Heart left ventricle (tissue), 16 donors: ENCODE data around the gene DHX57. TPM values are rescaled to one million over a fixed set of nuclear protein-coding genes. Genes with fewer than 3 reads are reported as not detected.

Experiments used
- ATAC-seq, 4 donors: fragments of 200-7000 bp; cut with Tn5 transposase; one replicate each; pipeline ENCODE4 v1.9.1; 2020 to 2022; ENCODE audit warnings: moderate library complexity in 4 of 4, mild to moderate bottlenecking in 3 of 4, moderate number of reproducible peaks in 1 of 4
- DNase-seq, 5 donors: peaks; one replicate each; pipeline ENCODE4 v3.0.0-alpha.2; 2020
- H3K27ac ChIP-seq, 12 donors: fragments of 200-600 bp; sonication (generic) in 4 of 12; one replicate each; pipeline versions ENCODE4 v1.5.0 to v1.8.0; 2016 to 2022; ENCODE audit warnings: mild to moderate bottlenecking in 2 of 12
- H3K27me3 ChIP-seq, 9 donors: fragments of 200-600 bp; sonication (generic) in 2 of 9; one replicate each; pipeline versions ENCODE4 v1.5.1 to v1.8.0; 2016 to 2022; ENCODE audit warnings: mild to moderate bottlenecking in 3 of 9
- H3K36me3 ChIP-seq, 9 donors: fragments of 200-600 bp; sonication (generic) in 2 of 9; one replicate each; pipeline versions ENCODE4 v1.5.0 to v1.8.0; 2018 to 2022; ENCODE audit warnings: mild to moderate bottlenecking in 2 of 9
- H3K4me1 ChIP-seq, 12 donors: fragments of 200-600 bp; sonication (generic) in 4 of 12; one replicate each; pipeline versions ENCODE4 v1.5.0 to v1.8.0; 2016 to 2022; ENCODE audit warnings: mild to moderate bottlenecking in 3 of 12
- H3K4me3 ChIP-seq, 12 donors: fragments of 200-600 bp; sonication (generic) in 4 of 12; one replicate each; pipeline versions ENCODE4 v1.5.0 to v1.8.0; 2017 to 2022; ENCODE audit warnings: mild to moderate bottlenecking in 9 of 12, moderate library complexity in 4 of 12
- H3K9me3 ChIP-seq, 12 donors: fragments of 200-600 bp; sonication (generic) in 4 of 12; one replicate each; pipeline versions ENCODE4 v1.5.0 to v1.8.0; 2016 to 2022; ENCODE audit warnings: mild to moderate bottlenecking in 1 of 12
- CTCF ChIP-seq, 12 donors: fragments of 200-600 bp; sonication (generic) in 4 of 12; IDR thresholded peaks; one replicate each; pipeline versions ENCODE4 v1.5.0 to v1.8.0; 2018 to 2022; ENCODE audit warnings: antibody characterized with exemption in 12 of 12, mild to moderate bottlenecking in 5 of 12
- POLR2A ChIP-seq, 2 donors: fragments of 450-650 bp; IDR thresholded peaks; one replicate each; pipeline ENCODE4 v1.6.1; 2017; ENCODE audit warnings: antibody characterized with exemption in 2 of 2, mild to moderate bottlenecking in 2 of 2, moderate library complexity in 2 of 2
- WGBS, 4 donors: extraction: QIAGEN DNeasy Blood & Tissue Kit in 2 of 4; methylation state at CpG; one replicate each; pipeline versions ENCODE4 v1.1.5 to v1.1.7; 2013 to 2018; 5-methylcytosine and 5-hydroxymethylcytosine counted together
- intact Hi-C, 10 donors: fragments of 100-400 bp; cut with DNase I; formaldehyde crosslinking; loops; one replicate each; pipeline versions ENCODE4 v1.11.1 to v1.14.2; 2022
- polyA plus RNA-seq, 2 donors: library from polyadenylated mRNA; stranded (reverse); fragments of 200-250 nt; gene quantifications; one replicate each; pipeline ENCODE4 v1.2.3, GENCODE V29; 2013
- total RNA-seq, 9 donors: library from RNA; depleted of rRNA in 2 of 9; stranded (reverse); fragments of >200 nt in 2 of 9; fragmentation: NEBNext Ultra II Directional in 3 of 9; extraction: Animal tissue kit (Norgen Biotek cat#: 25700) in 3 of 9; gene quantifications; one replicate each; pipeline versions ENCODE4 v1.1.0 to v1.2.4, GENCODE V29; 2016 to 2023
- donor health status: ischemic (EF 13 %, LVEDD 7.1; RV severe dilation, severe dysfunction).
- donor health status: healthy with polysubstance abuse.
- donor health status: DM: no; HTN: yes; CAD: no.
- donor health status: DM: no; HTN: no; CAD: no.
- donor health status: ischemic (EF 25% LVEDD 6.9; RV normal size, moderate dysfunction).
- donor health status: ischemic (EF 25% LVEDD 5.7; RV mildly dilated, moderate dysfunction).
- donor health status: healthy.
- donor health status: DM: yes; HTN: yes; CAD: no.
- donor health status: ischemic (EF 35%, LVEDD 5.7; RV mildly dilated, moderate dysfunction).
- donor health status: nonischemic (EF 11% LVEDD 7.7; RV severe dilation, severe dysfunction).
- donor health status: DM: yes; HTN: yes; CAD: no.
- donor health status: PGD.
- donor health status: ischemic (EF 29% LVEDD 5.4; RV normal size, mild dysfunction).
- donor health status: nonischemic (EF 23%, LVEDD 6.1; RV moderate dilation, normal function).

The DHX57 gene
- total and polyA plus RNA-seq, 11 donors: 4.1 to 15.0 (median 9.4) TPM

- Histone ChIP-seq H3K4me3 (no peak overlapping the region), H3K36me3 (peaks cover 0 to 90% (median 69%) of the 10 kb centered on the region in 9 donors), H3K27me3 (no peaks in the 10 kb centered on the region), H3K9me3 (no peaks in the 10 kb centered on the region), H3K4me1 (no peaks in the 10 kb centered on the region), H3K27ac (no peak overlapping the region)
- intact Hi-C loops: no loop called here
- WGBS, 4 donors: 94 to 98% (median 98%) methylated on average over 2 of the region's 2 CpGs
- TF ChIP-seq CTCF (IDR thresholded peaks at IDR 0.05) (no peak), POLR2A (IDR thresholded peaks at IDR 0.05) (no peak)
- DNase-seq (no peak), ATAC-seq (no peak)
Observed at GRCh38 chr2:38863061-38863695, 12.6 kb downstream of the DHX57 start.

- H3K36me3 ChIP-seq: peaks cover 0 to 92% (median 72%) of the 10 kb centered on the region in 9 donors
- intact Hi-C loops: no loop called here
- no peaks in the 10 kb centered on the region for H3K9me3 ChIP-seq
- DNase-seq (no peak), ATAC-seq (no peak)
- H3K27ac ChIP-seq: no peak overlapping the region
- no peak overlapping the region for H3K4me3 ChIP-seq
- H3K4me1 ChIP-seq: no peaks in the 10 kb centered on the region
- TF ChIP-seq POLR2A (IDR thresholded peaks at IDR 0.05) (no peak), CTCF (IDR thresholded peaks at IDR 0.05) (no peak)
- H3K27me3 ChIP-seq: no peaks in the 10 kb centered on the region
Observed at GRCh38 chr2:38862476-38862875, 13.3 kb downstream of the DHX57 start.

GRCh38 chr2:38856165-38856564 is 19.6 kb downstream of the DHX57 start:
- H3K4me3 ChIP-seq: no peak overlapping the region
- no peaks in the 10 kb centered on the region for H3K4me1 ChIP-seq
- ATAC-seq (no peak), DNase-seq (no peak)
- WGBS, 4 donors: 94 to 98% (median 98%) methylated on average over 1 of the region's 1 CpG
- H3K27ac ChIP-seq: no peak overlapping the region
- H3K27me3 ChIP-seq: no peaks in the 10 kb centered on the region
- H3K36me3 ChIP-seq: peaks cover 0 to 99% (median 94%) of the 10 kb centered on the region in 9 donors
- no peak for TF ChIP-seq CTCF (IDR thresholded peaks at IDR 0.05)
- intact Hi-C loops: no loop called here
- H3K9me3 ChIP-seq: no peaks in the 10 kb centered on the region

- ATAC-seq (no peak), DNase-seq (no peak)
- Histone ChIP-seq H3K4me3 (no peak overlapping the region), H3K4me1 (no peaks in the 10 kb centered on the region), H3K9me3 (no peaks in the 10 kb centered on the region), H3K27ac (no peak overlapping the region), H3K36me3 (peaks cover 0 to 98% (median 84%) of the 10 kb centered on the region in 9 donors), H3K27me3 (no peaks in the 10 kb centered on the region)
- no peak for TF ChIP-seq POLR2A (IDR thresholded peaks at IDR 0.05)
- TF ChIP-seq CTCF (IDR thresholded peaks at IDR 0.05): no peak
- WGBS, 4 donors: 82 to 90% (median 87%) methylated on average over 3 of the region's 3 CpGs
- intact Hi-C loops: no loop called here
Observed at GRCh38 chr2:38850045-38850444, 25.7 kb downstream of the DHX57 start.
